GM21526 (cell line): ENCODE data around the gene PTPN12.

Source experiments
- ATAC-seq: cut with Tn5 transposase; IDR thresholded peaks from one replicate; pipeline ENCODE4 v1.9.1; 2021; ENCODE audit warnings: moderate library complexity; ENCODE audit not compliant: unreplicated experiment, low FRiP score

Gene PTPN12

DNA sequence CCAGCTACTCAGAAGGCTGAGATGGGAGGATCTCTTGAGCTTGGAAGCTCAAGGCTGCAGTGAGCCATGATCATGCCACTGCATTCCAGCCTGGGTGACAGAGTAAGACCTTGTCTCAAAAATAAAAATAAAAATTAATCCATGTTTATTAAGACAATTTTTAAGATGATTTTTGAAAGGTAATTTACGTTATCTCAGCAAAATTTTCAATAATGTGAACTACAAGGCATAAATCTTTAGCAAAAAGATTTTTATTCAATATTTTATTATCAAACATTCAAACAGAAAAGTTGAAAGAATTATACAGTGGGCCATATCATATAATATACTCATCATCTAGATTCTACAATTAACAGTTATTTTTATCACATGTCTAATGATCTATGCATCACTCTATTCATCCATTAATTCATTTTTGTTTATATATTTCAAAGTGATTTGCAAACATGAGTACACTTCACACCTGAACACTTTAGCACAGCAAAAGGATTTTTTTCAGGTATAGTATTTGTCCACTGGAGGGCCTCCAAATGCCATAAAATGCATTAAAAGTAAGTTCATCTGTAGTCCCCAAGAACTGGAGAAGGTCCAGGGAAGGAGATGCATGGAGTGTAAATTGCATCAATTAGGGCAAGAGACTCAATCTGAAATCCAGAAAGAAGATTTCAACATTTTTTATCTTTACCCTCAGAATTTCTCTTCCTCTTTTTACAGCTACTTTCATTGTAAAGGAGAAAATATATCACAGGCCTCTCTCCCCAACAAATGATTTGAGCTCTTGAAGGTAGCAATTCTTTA is 120.5 kb downstream of the PTPN12 start:
- no peak for ATAC-seq

GRCh38 chr7:77658928-77659327 is 121.8 kb downstream of the PTPN12 start:
- ATAC-seq, result no peak

- no peak for ATAC-seq
Measured at GRCh38 chr7:77661816-77662215, 124.7 kb downstream of the PTPN12 start.

DNA sequence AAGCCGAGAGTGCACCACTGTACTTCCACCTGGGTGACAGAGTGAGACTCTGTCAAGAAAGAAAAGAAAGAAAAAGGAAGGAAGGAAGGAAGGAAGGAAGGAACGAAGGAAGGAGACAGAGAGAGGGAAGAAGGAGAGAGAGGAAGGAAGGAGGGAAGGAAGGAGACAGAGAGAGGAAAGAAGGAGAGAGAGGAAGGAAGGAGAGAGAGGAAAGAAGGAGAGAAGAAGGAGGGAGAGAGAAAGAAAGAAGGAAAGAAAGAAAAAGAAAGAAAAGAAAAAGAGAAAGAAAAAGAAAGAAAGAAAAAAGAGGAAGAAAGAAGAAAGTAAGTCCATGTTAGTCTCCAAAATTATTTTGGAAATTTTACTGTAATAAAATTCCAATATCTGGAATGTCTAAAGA is 125.8 kb downstream of the PTPN12 start:
- no peak for ATAC-seq

DNA sequence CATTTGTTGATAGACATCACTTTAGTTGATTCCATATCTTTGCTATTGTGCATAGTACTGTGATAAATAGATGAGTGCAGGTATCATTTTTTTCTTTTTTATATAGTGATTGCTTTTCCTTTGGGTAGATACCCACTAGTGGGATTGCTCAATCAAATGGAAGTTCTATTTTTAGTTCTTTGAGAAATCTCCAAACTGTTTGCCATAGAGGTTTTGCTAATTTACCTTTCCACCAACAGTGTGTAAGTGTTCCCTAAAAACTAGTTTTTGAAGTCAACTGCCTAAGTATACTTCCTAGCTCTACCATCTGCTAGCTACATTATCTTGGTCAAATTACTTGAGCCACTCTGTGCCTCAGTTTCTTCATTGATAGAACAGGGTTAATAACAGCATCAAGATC is 127.6 kb downstream of the PTPN12 start:
- no peak for ATAC-seq

DNA sequence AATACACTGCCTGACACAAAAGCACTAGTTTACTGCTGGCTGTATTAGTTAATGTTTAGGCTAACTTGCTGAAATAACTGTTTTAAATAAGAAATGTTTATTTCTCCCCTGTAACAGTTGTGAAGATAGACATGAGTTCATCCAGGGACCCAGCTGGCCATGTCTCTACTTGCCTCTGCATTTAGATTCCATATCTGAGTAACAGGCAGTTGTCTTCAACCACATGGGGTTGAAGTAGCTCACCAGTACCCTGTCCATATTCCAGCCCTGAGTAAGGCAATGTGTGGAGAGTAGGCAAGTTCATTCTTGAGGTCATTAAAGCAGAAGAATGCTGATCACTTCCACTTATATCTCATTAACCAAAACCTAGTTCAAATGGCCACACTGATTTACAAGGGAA is 128.1 kb downstream of the PTPN12 start:
- ATAC-seq, result no peak

DNA sequence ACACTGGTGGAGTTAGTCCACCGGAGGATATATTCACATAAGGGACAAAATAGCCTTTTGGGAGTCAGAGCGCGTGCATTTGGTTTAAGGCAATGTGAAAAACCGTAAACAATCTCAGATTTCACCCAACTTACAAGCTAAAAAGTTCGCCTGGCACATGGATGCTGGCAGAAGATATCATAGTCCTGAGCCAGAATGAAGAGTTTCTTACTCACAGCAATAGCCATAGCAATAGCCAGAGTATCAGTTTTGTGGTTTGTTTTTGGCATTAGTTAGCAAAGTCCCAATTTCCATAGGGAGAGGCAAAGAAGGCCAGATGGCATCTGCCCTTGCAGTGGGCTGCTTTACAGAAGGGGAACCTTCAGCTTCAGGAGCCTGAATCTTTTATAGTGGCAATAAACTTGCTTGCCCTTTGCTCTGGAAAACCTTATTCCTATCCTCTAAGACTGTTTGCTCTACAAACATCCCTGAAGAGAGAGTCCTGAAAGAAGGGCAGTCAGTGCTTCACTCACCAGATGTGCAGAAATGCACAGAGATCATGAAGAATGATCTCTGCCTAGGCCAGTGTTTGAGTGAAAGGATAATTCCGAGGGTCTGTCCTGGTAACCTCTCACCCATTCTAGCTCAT is 130.5 kb downstream of the PTPN12 start:
- no peak for ATAC-seq

DNA sequence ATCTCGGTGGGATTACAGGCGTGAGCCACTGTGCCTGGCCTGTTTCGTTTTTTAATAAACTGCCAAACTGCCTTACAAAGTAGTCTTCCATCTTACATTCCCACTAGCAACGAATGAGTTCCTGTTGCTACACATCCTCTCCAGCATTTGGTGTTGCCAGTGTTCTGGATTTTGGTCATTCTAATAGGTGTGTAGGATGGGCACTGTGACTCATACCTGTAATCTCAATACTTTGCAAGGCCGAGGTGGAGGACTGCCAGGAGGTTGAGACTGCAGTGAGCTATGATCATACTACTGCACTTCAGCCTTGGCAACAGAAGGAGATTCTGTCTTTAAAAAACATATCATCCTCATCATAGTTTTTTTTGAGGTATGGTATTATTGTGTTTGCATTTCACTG is 137.8 kb downstream of the PTPN12 start:
- no peak for ATAC-seq

- ATAC-seq, result no peak
Measured at GRCh38 chr7:77679608-77680007, 142.5 kb downstream of the PTPN12 start.

- ATAC-seq, result no peak
Measured at GRCh38 chr7:77680266-77680665, 143.2 kb downstream of the PTPN12 start.

GRCh38 chr7:77684030-77684429 is 146.9 kb downstream of the PTPN12 start:
- ATAC-seq, result no peak

- ATAC-seq, result no peak
Measured at GRCh38 chr7:77685233-77685632, 148.1 kb downstream of the PTPN12 start.

DNA sequence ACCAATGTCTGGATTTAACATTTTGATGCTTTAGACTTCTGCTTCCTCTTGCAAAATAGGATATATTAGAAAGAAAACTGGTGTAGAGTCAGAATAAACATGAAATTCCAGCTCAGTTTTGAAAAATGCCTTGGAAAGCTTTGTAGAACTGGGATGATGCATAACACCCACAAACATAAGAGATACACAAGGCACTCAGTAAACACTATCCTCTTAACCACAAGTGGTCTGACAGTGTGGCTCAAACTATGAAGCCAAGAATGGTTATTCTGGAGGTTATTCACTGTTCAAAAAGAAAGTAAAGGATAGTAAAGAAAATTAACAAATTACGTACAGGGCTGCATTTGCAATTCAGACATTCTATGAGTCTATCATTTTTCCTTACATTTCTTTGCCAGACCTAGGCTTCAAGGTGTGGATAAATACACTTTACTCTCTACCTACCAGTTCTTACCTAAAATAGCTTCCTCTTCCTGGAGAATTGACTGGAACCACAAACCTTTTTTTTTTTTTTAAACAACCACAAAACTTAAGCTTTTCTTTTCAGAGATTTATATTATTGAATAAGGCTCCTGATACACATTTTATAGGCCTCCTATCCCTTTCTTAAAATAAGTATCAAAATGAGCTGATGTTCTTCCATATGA is 150.1 kb downstream of the PTPN12 start:
- no peak for ATAC-seq

- no peak for ATAC-seq
Measured at GRCh38 chr7:77687747-77688144, 150.7 kb downstream of the PTPN12 start.
